Chondrocyte (in vitro differentiated cells): ENCODE data around the gene OSTF1. TPM values are rescaled to one million over a fixed set of nuclear protein-coding genes. Genes with fewer than 3 reads are reported as not detected.

Experiments
- DNase-seq: peaks from one replicate; pipeline ENCODE4 v3.0.0; 2021; ENCODE audit warnings: mixed read lengths, low spot score
- H3K27ac Mint-ChIP-seq: one replicate; pipeline ENCODE4 v1.8.0; 2021; ENCODE audit warnings: mild to moderate bottlenecking, moderate library complexity, mixed read lengths; ENCODE audit not compliant: unreplicated experiment
- H3K27me3 Mint-ChIP-seq: 2 replicates; pipeline ENCODE4 v1.8.0; 2021; ENCODE audit warnings: low read depth, mixed read lengths
- H3K36me3 Mint-ChIP-seq: 2 replicates; pipeline ENCODE4 v1.8.0; 2021; ENCODE audit warnings: low read depth, mixed read lengths
- H3K4me1 Mint-ChIP-seq: 2 replicates; pipeline ENCODE4 v1.8.0; 2021; ENCODE audit warnings: low read depth, mild to moderate bottlenecking, mixed read lengths
- H3K4me3 Mint-ChIP-seq: one replicate; pipeline ENCODE4 v1.8.0; 2021; ENCODE audit warnings: mild to moderate bottlenecking, moderate library complexity, mixed read lengths; ENCODE audit not compliant: unreplicated experiment
- H3K9me3 Mint-ChIP-seq: 2 replicates; pipeline ENCODE4 v1.8.0; 2021; ENCODE audit warnings: low read depth, mixed read lengths
- total RNA-seq: library from RNA; stranded (reverse); gene quantifications from 3 replicates; pipeline ENCODE4 v1.2.1, GENCODE V29; 2021
- TF ChIP-seq, protein P1 (sequence below): fragments of 200-600 bp; sonication (generic); IDR thresholded peaks from 2 replicates; pipeline ENCODE4 v1.5.0; 2021; ENCODE audit warnings: antibody characterized with exemption, mild to moderate bottlenecking, moderate library complexity

OSTF1 gene
- total RNA-seq, 1 donor from 2014 or later: 30.8 TPM

DNA sequence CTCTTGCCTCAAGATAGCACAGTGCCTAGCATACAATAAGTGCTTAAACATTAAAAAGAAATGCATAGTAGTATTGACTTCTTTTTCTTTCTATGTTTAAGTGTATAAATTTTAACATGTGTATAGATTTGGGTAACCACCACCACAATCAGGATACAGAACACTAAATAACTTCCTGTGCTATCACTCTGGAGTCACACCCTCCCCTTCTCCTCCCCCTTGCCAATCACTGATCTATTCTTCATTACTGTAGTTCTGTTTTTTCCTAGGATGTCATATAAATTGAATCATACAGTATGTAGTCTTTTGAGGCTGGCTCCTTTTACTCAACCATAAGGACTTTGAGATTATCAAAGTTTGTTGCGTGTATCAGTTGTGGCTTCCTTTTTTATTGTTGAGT lies 68.5 kb downstream of the OSTF1 start:
- Mint-ChIP-seq H3K4me3 (no peak overlapping the region), H3K27ac (no peak overlapping the region), H3K36me3 (peaks cover 6% of the 10 kb centered on the region), H3K27me3 (no peaks in the 10 kb centered on the region), H3K9me3 (no peaks in the 10 kb centered on the region), H3K4me1 (no peaks in the 10 kb centered on the region)
- TF ChIP-seq, protein P1, sequence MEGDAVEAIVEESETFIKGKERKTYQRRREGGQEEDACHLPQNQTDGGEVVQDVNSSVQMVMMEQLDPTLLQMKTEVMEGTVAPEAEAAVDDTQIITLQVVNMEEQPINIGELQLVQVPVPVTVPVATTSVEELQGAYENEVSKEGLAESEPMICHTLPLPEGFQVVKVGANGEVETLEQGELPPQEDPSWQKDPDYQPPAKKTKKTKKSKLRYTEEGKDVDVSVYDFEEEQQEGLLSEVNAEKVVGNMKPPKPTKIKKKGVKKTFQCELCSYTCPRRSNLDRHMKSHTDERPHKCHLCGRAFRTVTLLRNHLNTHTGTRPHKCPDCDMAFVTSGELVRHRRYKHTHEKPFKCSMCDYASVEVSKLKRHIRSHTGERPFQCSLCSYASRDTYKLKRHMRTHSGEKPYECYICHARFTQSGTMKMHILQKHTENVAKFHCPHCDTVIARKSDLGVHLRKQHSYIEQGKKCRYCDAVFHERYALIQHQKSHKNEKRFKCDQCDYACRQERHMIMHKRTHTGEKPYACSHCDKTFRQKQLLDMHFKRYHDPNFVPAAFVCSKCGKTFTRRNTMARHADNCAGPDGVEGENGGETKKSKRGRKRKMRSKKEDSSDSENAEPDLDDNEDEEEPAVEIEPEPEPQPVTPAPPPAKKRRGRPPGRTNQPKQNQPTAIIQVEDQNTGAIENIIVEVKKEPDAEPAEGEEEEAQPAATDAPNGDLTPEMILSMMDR: no peak
- DNase-seq: no peak

DNA sequence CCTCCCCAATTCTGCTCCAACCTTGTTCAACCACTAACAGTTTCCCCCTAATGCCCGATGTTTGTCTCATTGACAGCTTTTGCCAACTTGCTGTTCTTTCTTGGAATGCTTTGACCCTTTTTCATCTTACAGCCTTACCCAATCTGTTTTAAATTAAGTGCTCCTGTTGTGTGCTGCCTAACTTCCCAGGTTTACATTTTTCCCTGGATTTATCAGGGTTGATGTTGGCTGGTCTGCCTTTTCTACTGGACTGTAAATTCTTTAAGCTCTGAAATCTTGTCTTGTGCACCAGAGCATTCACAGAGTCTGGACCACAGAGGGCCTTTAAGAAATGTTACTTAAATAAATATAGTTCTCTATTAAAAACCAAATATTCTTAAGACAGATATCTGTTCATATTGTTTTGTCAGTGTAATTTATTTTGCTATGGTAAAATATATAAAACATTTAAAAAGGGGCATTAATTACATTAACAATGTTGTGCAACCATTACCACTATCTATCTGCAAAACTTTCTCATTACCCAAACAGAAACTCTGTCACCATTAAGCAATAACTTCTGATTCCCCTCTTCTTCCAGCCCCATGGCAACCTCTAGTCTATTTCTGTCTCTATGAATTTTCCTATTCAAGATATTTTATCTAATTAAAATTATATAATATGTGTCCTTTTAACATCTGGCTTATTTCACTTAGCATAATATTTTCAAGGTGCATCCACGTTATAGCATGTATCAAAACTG lies 73.0 kb downstream of the OSTF1 start:
- Mint-ChIP-seq H3K36me3 (peaks cover 15% of the 10 kb centered on the region), H3K27me3 (no peaks in the 10 kb centered on the region), H3K4me1 (no peaks in the 10 kb centered on the region), H3K9me3 (peaks cover 23% of the 10 kb centered on the region), H3K4me3 (no peak overlapping the region), H3K27ac (no peak overlapping the region)
- TF ChIP-seq, protein P1: no peak
- DNase-seq: no peak

GRCh38 chr9:75163764-75164163 lies 75.5 kb downstream of the OSTF1 start:
- no peaks in the 10 kb centered on the region for H3K27me3 Mint-ChIP-seq
- no peak overlapping the region for H3K4me3 Mint-ChIP-seq
- no peak for DNase-seq
- TF ChIP-seq, protein P1: no peak
- H3K36me3 Mint-ChIP-seq: peaks cover 33% of the 10 kb centered on the region
- H3K4me1 Mint-ChIP-seq: no peaks in the 10 kb centered on the region
- H3K27ac Mint-ChIP-seq: no peak overlapping the region
- peaks cover 35% of the 10 kb centered on the region for H3K9me3 Mint-ChIP-seq

DNA sequence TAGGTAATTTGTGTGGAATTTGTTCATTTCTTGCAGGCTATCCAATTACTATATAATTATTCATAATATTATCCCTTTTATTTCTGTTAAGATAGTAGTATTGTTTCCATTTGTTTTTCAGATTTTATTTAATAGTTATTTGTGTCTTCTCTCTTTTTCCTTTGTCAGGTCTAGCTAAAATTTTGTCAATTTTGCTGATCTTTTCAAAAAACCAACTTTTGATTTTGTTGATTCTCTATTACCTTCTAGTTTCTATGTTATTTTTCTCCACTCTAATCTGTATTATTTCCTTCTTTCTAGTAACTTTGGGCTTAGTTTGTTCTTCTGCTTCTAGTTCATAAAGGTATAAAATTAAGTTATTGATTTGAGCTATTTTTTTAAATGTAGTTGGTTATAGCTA lies 76.3 kb downstream of the OSTF1 start:
- H3K9me3 Mint-ChIP-seq: peaks cover 35% of the 10 kb centered on the region
- TF ChIP-seq, protein P1: no peak
- H3K27me3 Mint-ChIP-seq: no peaks in the 10 kb centered on the region
- no peak overlapping the region for H3K4me3 Mint-ChIP-seq
- no peak for DNase-seq
- no peaks in the 10 kb centered on the region for H3K4me1 Mint-ChIP-seq
- no peak overlapping the region for H3K27ac Mint-ChIP-seq
- peaks cover 35% of the 10 kb centered on the region for H3K36me3 Mint-ChIP-seq

DNA sequence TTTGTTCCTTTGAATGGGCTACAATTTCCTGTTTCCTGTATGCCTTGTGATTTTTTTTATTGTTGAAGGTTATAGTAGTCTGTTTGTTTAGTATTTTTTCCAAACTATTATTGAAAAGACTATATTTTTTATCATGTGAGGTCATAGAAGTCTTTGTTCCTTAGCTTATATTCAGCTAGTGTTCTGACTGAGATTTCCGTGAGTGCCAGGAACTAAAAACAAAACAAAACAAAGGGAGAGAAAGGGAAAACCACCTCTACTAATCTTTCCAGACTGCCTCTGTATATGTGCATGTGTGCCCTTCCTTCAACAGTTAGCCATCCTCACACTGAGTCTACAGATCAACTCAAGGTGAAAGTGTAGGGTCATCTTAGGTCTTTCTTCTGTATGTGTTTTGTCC lies 79.0 kb downstream of the OSTF1 start:
- Mint-ChIP-seq H3K4me3 (no peak overlapping the region), H3K27ac (no peak overlapping the region), H3K27me3 (no peaks in the 10 kb centered on the region), H3K9me3 (peaks cover 35% of the 10 kb centered on the region), H3K4me1 (no peaks in the 10 kb centered on the region), H3K36me3 (peaks cover 35% of the 10 kb centered on the region)
- TF ChIP-seq, protein P1: no peak
- no peak for DNase-seq
